HAP-1 (cell line): ENCODE measurements around the gene ALOX12.
"Not testable (repeated sequence)": the region's sequence is repeated elsewhere in the genome, so short reads cannot be mapped to it uniquely, and the experiment has no call there.

ENCODE experiments used
- DNase-seq, 2 experiments: peaks; one replicate each; pipeline ENCODE4 v3.0.0-alpha.2; 2016 to 2020; ENCODE audit warnings: low spot score in 2 of 2
- H3K27me3 ChIP-seq: fragments of 250-450 bp; sonication (Bioruptor Pico); 2 replicates; pipeline ENCODE4 v1.5.1; 2020; ENCODE audit warnings: low read depth, mild to moderate bottlenecking, moderate library complexity
- H3K36me3 ChIP-seq: fragments of 250-450 bp; sonication (Bioruptor Pico); replicated peaks from 2 replicates; pipeline ENCODE4 v1.5.1; 2020; ENCODE audit warnings: mild to moderate bottlenecking
- H3K4me1 ChIP-seq: fragments of 250-450 bp; sonication (Bioruptor Pico); 2 replicates; pipeline ENCODE4 v1.5.1; 2020; ENCODE audit warnings: mild to moderate bottlenecking
- H3K4me3 ChIP-seq: fragments of 250-450 bp; sonication (Bioruptor Pico); 2 replicates; pipeline ENCODE4 v1.5.1; 2020; ENCODE audit warnings: mild to moderate bottlenecking, moderate library complexity
- H3K9me3 ChIP-seq: fragments of 250-450 bp; sonication (Bioruptor Pico); 2 replicates; pipeline ENCODE4 v1.5.1; 2020; ENCODE audit warnings: mild to moderate bottlenecking, moderate library complexity
- in situ Hi-C: fragments of 300-500 bp; cut with MboI; formaldehyde crosslinking; loops from 3 replicates; pipeline ENCODE4 v1.14.3; 2020; ENCODE audit warnings: low sequenced_read_pairs, inconsistent platforms, mixed read lengths

ALOX12 gene

GRCh38 chr17:6993613-6994056, 2.2 kb upstream of the ALOX12 start:
- H3K4me3 ChIP-seq, H3K27me3 ChIP-seq, DNase-seq, H3K9me3 ChIP-seq, H3K4me1 ChIP-seq, H3K36me3 ChIP-seq, in situ Hi-C loops: not testable (repeated sequence)

GRCh38 chr17:6994118-6994598, 1.7 kb upstream of the ALOX12 start:
- in situ Hi-C loops: no loop called here
- no peak for DNase-seq
- no peak overlapping the region for H3K4me3 ChIP-seq

GRCh38 chr17:6994666-6995256, 1.1 kb upstream of the ALOX12 start:
- Histone ChIP-seq H3K36me3 (peaks cover 6% of the 10 kb centered on the region), H3K4me3 (no peak overlapping the region), H3K9me3 (no peaks in the 10 kb centered on the region), H3K4me1 (no peaks in the 10 kb centered on the region), H3K27me3 (no peaks in the 10 kb centered on the region)
- no peak for DNase-seq
- in situ Hi-C loops: no loop called here

More at GRCh38 chr17:6994118-6994598, 1.7 kb upstream of the ALOX12 start:
- Histone ChIP-seq H3K9me3 (no peaks in the 10 kb centered on the region), H3K36me3 (peaks cover 1% of the 10 kb centered on the region), H3K4me1 (no peaks in the 10 kb centered on the region), H3K27me3 (no peaks in the 10 kb centered on the region)

- H3K9me3 ChIP-seq: no peaks in the 10 kb centered on the region
- no peaks in the 10 kb centered on the region for H3K27me3 ChIP-seq
- in situ Hi-C loops: no loop called here
- no peaks in the 10 kb centered on the region for H3K4me1 ChIP-seq
- DNase-seq: no peak
- no peak overlapping the region for H3K4me3 ChIP-seq
- H3K36me3 ChIP-seq: peaks cover 10% of the 10 kb centered on the region
These were observed 585 bp downstream of the ALOX12 start for GRCh38 chr17:6996256-6997011.

- DNase-seq: no peak
- Histone ChIP-seq H3K27me3 (no peaks in the 10 kb centered on the region), H3K4me3 (no peak overlapping the region), H3K4me1 (no peaks in the 10 kb centered on the region), H3K9me3 (no peaks in the 10 kb centered on the region), H3K36me3 (peaks cover 15% of the 10 kb centered on the region)
- in situ Hi-C loops: no loop called here
These were observed 1.3 kb downstream of the ALOX12 start for GRCh38 chr17:6997171-6997570.

GRCh38 chr17:6998855-6999508, 3.1 kb downstream of the ALOX12 start:
- Histone ChIP-seq H3K4me1 (no peaks in the 10 kb centered on the region), H3K4me3 (no peak overlapping the region), H3K27me3 (no peaks in the 10 kb centered on the region), H3K9me3 (no peaks in the 10 kb centered on the region), H3K36me3 (peaks cover 16% of the 10 kb centered on the region)
- no peak for DNase-seq
- in situ Hi-C loops: no loop called here

- no peak overlapping the region for H3K4me3 ChIP-seq
- DNase-seq: peak in 1 of 2 experiments; percentile 67
- in situ Hi-C loops: loop anchor here (10.0 kb wide), 1 partner anchor 337 kb away; no protein-coding TSS in a partner anchor
- H3K27me3 ChIP-seq: no peaks in the 10 kb centered on the region
- H3K4me1 ChIP-seq: no peaks in the 10 kb centered on the region
- no peaks in the 10 kb centered on the region for H3K9me3 ChIP-seq
- H3K36me3 ChIP-seq: peaks cover 16% of the 10 kb centered on the region
These were observed 5.6 kb downstream of the ALOX12 start for GRCh38 chr17:7001318-7001961.

GRCh38 chr17:7002288-7003047, 6.6 kb downstream of the ALOX12 start:
- H3K36me3 ChIP-seq: peaks cover 16% of the 10 kb centered on the region
- in situ Hi-C loops: loop anchor here (10.0 kb wide), 1 partner anchor 338 kb away; no protein-coding TSS in a partner anchor

GRCh38 chr17:7003745-7004144, 7.9 kb downstream of the ALOX12 start:
- in situ Hi-C loops: loop anchor here (10.0 kb wide), 1 partner anchor 339 kb away; no protein-coding TSS in a partner anchor
- DNase-seq: no peak
- Histone ChIP-seq H3K36me3 (peaks cover 16% of the 10 kb centered on the region), H3K4me3 (no peak overlapping the region), H3K9me3 (no peaks in the 10 kb centered on the region), H3K27me3 (no peaks in the 10 kb centered on the region), H3K4me1 (no peaks in the 10 kb centered on the region)

More at GRCh38 chr17:7002288-7003047, 6.6 kb downstream of the ALOX12 start:
- no peak overlapping the region for H3K4me3 ChIP-seq
- no peaks in the 10 kb centered on the region for H3K27me3 ChIP-seq
- no peaks in the 10 kb centered on the region for H3K4me1 ChIP-seq
- no peak for DNase-seq
- H3K9me3 ChIP-seq: no peaks in the 10 kb centered on the region

GRCh38 chr17:7004398-7005253, 8.8 kb downstream of the ALOX12 start:
- H3K9me3 ChIP-seq: no peaks in the 10 kb centered on the region
- no peak overlapping the region for H3K4me3 ChIP-seq
- no peaks in the 10 kb centered on the region for H3K27me3 ChIP-seq
- H3K36me3 ChIP-seq: peaks cover 15% of the 10 kb centered on the region
- H3K4me1 ChIP-seq: no peaks in the 10 kb centered on the region
- in situ Hi-C loops: loop anchor here (5.0 to 10.0 kb wide), 2 partner anchors 92 to 340 kb away; no protein-coding TSS in a partner anchor
- peak; percentile 51 to 62 for DNase-seq

- H3K27me3 ChIP-seq: no peaks in the 10 kb centered on the region
- in situ Hi-C loops: loop anchor here (5.0 to 10.0 kb wide), 2 partner anchors 93 to 341 kb away; no protein-coding TSS in a partner anchor
- no peak for DNase-seq
- peaks cover 15% of the 10 kb centered on the region for H3K36me3 ChIP-seq
- H3K9me3 ChIP-seq: no peaks in the 10 kb centered on the region
- H3K4me3 ChIP-seq: no peak overlapping the region
- H3K4me1 ChIP-seq: peaks cover under 1% of the 10 kb centered on the region; the same call in 1 of the 2 replicates
These were observed 9.9 kb downstream of the ALOX12 start for GRCh38 chr17:7005716-7006115.

- in situ Hi-C loops: loop anchor here (5.0 to 10.0 kb wide), 2 partner anchors 95 to 342 kb away; no protein-coding TSS in a partner anchor
- Histone ChIP-seq H3K4me3 (no peak overlapping the region), H3K9me3 (no peaks in the 10 kb centered on the region), H3K36me3 (peaks cover 7% of the 10 kb centered on the region), H3K4me1 (peaks cover 6% of the 10 kb centered on the region), H3K27me3 (no peaks in the 10 kb centered on the region)
- DNase-seq: no peak
These were observed 11.3 kb downstream of the ALOX12 start for GRCh38 chr17:7007143-7007542.
